A549 (cell line): ENCODE data around the gene RHO.

Experiments used
- EP300 ChIP-seq, 2 experiments: fragments of >200 bp; sonication (Bioruptor Twin); formaldehyde crosslinking; IDR thresholded peaks; 2 replicates in 1 of 2; 3 replicates in 1 of 2; pipeline ENCODE4 v1.6.1; 2016 to 2017
- JUNB ChIP-seq: fragments of >200 bp; sonication (Bioruptor Twin); formaldehyde crosslinking; IDR thresholded peaks from 2 replicates; pipeline ENCODE4 v1.6.1; 2016
- KDM5A ChIP-seq: fragments of 200-600 bp; sonication (generic); IDR thresholded peaks from 2 replicates; pipeline ENCODE4 v1.6.1; 2016; ENCODE audit warnings: antibody characterized with exemption, mild to moderate bottlenecking
- MAFK ChIP-seq: fragments of 450-650 bp; IDR thresholded peaks from 2 replicates; pipeline ENCODE4 v1.6.1; 2014; ENCODE audit not compliant: partially characterized antibody
- MAZ ChIP-seq: fragments of 150-350 bp; IDR thresholded peaks from 2 replicates; pipeline ENCODE4 v1.6.1; 2014; ENCODE audit warnings: antibody characterized with exemption, low read depth, low read length, borderline replicate concordance
- RAD21 ChIP-seq, 2 experiments: fragments of >200 bp in 1 of 2; sonication (Bioruptor Twin) in 1 of 2; formaldehyde crosslinking in 1 of 2; IDR thresholded peaks in 1 of 2; conservative IDR thresholded peaks in 1 of 2; 2 replicates in 1 of 2; 3 replicates in 1 of 2; pipeline ENCODE4 v1.6.1; 2012 to 2018; ENCODE audit warnings: inconsistent platforms in 1 of 2
- RFX5 ChIP-seq: fragments of 450-650 bp; IDR thresholded peaks from 2 replicates; pipeline ENCODE4 v1.7.1; 2014; ENCODE audit warnings: antibody characterized with exemption, mild to moderate bottlenecking, moderate library complexity
- TF ChIP-seq, protein P1 (sequence below): fragments of 200-600 bp; sonication (generic); IDR thresholded peaks from 2 replicates; pipeline ENCODE4 v1.6.1; 2016; ENCODE audit warnings: antibody characterized with exemption, mild to moderate bottlenecking, moderate library complexity
- TF ChIP-seq, protein P2 (sequence below): fragments of >200 bp; sonication (Bioruptor Twin); formaldehyde crosslinking; IDR thresholded peaks from 3 replicates; pipeline ENCODE4 v1.5.1; 2016
- TF ChIP-seq, protein P3 (sequence below): fragments of 250-450 bp; sonication (Bioruptor Pico); IDR thresholded peaks from 2 replicates; pipeline ENCODE4 v1.5.0; 2021; ENCODE audit warnings: mild to moderate bottlenecking, moderate library complexity, borderline replicate concordance

DNA sequence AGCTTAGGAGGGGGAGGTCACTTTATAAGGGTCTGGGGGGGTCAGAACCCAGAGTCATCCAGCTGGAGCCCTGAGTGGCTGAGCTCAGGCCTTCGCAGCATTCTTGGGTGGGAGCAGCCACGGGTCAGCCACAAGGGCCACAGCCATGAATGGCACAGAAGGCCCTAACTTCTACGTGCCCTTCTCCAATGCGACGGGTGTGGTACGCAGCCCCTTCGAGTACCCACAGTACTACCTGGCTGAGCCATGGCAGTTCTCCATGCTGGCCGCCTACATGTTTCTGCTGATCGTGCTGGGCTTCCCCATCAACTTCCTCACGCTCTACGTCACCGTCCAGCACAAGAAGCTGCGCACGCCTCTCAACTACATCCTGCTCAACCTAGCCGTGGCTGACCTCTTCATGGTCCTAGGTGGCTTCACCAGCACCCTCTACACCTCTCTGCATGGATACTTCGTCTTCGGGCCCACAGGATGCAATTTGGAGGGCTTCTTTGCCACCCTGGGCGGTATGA lies at the start of gene RHO:
- TF ChIP-seq, protein P1, sequence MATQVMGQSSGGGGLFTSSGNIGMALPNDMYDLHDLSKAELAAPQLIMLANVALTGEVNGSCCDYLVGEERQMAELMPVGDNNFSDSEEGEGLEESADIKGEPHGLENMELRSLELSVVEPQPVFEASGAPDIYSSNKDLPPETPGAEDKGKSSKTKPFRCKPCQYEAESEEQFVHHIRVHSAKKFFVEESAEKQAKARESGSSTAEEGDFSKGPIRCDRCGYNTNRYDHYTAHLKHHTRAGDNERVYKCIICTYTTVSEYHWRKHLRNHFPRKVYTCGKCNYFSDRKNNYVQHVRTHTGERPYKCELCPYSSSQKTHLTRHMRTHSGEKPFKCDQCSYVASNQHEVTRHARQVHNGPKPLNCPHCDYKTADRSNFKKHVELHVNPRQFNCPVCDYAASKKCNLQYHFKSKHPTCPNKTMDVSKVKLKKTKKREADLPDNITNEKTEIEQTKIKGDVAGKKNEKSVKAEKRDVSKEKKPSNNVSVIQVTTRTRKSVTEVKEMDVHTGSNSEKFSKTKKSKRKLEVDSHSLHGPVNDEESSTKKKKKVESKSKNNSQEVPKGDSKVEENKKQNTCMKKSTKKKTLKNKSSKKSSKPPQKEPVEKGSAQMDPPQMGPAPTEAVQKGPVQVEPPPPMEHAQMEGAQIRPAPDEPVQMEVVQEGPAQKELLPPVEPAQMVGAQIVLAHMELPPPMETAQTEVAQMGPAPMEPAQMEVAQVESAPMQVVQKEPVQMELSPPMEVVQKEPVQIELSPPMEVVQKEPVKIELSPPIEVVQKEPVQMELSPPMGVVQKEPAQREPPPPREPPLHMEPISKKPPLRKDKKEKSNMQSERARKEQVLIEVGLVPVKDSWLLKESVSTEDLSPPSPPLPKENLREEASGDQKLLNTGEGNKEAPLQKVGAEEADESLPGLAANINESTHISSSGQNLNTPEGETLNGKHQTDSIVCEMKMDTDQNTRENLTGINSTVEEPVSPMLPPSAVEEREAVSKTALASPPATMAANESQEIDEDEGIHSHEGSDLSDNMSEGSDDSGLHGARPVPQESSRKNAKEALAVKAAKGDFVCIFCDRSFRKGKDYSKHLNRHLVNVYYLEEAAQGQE = no peak
- TF ChIP-seq, protein P2, sequence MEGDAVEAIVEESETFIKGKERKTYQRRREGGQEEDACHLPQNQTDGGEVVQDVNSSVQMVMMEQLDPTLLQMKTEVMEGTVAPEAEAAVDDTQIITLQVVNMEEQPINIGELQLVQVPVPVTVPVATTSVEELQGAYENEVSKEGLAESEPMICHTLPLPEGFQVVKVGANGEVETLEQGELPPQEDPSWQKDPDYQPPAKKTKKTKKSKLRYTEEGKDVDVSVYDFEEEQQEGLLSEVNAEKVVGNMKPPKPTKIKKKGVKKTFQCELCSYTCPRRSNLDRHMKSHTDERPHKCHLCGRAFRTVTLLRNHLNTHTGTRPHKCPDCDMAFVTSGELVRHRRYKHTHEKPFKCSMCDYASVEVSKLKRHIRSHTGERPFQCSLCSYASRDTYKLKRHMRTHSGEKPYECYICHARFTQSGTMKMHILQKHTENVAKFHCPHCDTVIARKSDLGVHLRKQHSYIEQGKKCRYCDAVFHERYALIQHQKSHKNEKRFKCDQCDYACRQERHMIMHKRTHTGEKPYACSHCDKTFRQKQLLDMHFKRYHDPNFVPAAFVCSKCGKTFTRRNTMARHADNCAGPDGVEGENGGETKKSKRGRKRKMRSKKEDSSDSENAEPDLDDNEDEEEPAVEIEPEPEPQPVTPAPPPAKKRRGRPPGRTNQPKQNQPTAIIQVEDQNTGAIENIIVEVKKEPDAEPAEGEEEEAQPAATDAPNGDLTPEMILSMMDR = no peak
- TF ChIP-seq EP300 (IDR thresholded peaks at IDR 0.05) = no peak
- TF ChIP-seq KDM5A = no peak
- TF ChIP-seq MAFK = no peak
- TF ChIP-seq JUNB = no peak
- no peak for TF ChIP-seq RFX5
- TF ChIP-seq, protein P3, sequence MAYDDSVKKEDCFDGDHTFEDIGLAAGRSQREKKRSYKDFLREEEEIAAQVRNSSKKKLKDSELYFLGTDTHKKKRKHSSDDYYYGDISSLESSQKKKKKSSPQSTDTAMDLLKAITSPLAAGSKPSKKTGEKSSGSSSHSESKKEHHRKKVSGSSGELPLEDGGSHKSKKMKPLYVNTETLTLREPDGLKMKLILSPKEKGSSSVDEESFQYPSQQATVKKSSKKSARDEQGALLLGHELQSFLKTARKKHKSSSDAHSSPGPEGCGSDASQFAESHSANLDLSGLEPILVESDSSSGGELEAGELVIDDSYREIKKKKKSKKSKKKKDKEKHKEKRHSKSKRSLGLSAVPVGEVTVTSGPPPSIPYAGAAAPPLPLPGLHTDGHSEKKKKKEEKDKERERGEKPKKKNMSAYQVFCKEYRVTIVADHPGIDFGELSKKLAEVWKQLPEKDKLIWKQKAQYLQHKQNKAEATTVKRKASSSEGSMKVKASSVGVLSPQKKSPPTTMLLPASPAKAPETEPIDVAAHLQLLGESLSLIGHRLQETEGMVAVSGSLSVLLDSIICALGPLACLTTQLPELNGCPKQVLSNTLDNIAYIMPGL (CRISPR knock-in tag) = no peak
- no peak for TF ChIP-seq RAD21 (conservative IDR thresholded peaks at IDR 0.05 in 1 of 2, IDR thresholded peaks at IDR 0.05 in 1 of 2)
- TF ChIP-seq MAZ = no peak
